HT1080 (cell line): ENCODE results near the gene CDKN2C. TPM values are rescaled to one million over a fixed set of nuclear protein-coding genes. Genes with fewer than 3 reads are reported as not detected.
A peak's percentile ranks its signal among the peaks of the same experiment; 100 is the strongest.
"Not testable (repeated sequence)": the region's sequence is repeated elsewhere in the genome, so short reads cannot be mapped to it uniquely, and the experiment has no call there.

ENCODE experiments used
- DNase-seq: peaks from one replicate; pipeline ENCODE4 v3.0.0-alpha.2; 2015; ENCODE audit warnings: low read depth
- total RNA-seq: library from RNA; depleted of rRNA; stranded (reverse); fragments of >200 nt; shearing (Covaris generic); gene quantifications from 2 replicates; pipeline ENCODE4 v1.2.3, GENCODE V29; 2014

The CDKN2C gene
- total RNA-seq, 1 experiment from 2014 or later = 50.4 TPM

GRCh38 chr1:50978144-50978851 lies 8.3 kb downstream of the CDKN2C start:
- DNase-seq = peak; percentile 73

DNA sequence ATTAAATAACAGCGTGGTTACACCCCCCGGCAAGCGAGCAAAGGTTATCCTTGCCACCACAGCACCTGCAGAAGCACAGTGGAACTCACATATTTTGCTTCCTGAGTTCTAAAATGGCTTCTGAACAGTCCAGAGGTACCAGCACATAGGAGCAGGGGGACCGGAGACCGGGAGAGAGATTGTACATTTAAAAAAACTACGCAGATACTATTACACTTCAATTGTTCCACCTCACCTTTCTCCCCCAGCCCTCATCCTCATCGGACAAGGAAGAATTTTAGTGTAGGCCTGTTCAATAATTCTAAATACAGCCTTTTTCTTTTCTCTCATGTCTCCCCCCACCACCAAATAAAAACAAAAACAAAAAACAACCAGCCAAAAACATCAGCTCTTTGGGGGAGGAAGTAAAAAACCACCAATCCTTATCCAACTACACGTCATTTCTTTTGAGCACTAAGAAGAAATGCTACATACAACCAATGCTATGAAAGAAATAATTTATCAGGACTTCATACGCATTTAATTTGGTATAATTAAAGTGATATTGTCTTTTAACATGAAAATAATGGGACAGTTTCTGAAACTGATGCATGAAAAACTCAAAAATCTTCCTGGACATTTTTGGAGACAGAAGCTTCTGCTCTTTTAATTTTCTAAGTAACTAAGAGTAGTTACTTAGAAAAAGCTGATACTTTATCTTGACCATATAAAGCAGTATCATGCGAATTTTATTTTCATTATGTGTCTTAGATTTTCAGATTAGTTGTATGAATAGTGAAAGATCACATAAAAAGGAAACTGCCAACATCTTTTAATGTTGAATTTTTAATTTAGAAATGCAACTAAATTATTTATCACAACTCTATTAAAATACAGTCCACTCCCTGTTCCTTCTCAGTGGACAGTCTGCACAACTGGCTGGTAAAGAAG lies 9.1 kb downstream of the CDKN2C start:
- peak; percentile 65 for DNase-seq

DNA sequence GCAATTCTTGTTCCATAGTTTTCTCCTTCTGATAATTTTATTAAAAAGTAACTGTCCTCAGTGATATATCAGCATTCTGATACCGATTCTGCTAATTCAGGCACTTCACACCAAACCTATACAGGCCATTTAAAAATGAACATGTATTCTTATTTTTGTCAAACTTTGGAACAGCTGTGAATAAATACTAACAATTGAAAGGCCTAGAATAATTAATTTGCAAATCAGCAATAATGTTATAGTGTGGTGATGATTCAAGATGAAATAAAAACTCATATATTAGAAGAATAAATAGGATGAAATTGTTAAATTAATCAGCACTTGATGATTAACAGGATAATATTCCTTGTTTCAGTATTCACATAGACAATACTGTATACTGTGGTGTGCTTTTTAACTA lies 9.9 kb downstream of the CDKN2C start:
- no peak for DNase-seq

DNA sequence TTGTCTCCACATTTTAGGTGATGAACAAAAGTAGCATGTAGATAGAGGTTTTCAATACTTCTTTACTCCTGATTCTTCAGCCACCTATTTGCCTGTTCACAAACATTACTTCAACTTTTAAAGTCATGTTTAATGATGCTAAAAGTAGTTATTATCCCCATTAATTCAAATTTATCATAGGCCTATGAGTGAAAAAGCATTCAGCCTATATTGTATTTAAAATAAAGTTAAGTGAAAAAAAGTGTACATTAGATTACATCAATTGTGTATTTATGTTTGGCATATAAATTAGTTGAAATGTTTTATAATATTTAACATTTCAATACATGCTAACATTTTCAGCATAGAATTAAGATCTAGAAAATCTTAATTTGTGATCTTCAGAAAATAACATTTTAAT lies 10.5 kb downstream of the CDKN2C start:
- DNase-seq = no peak

- DNase-seq = no peak
These were observed 11.7 kb downstream of the CDKN2C start for GRCh38 chr1:50981741-50982140.

DNA sequence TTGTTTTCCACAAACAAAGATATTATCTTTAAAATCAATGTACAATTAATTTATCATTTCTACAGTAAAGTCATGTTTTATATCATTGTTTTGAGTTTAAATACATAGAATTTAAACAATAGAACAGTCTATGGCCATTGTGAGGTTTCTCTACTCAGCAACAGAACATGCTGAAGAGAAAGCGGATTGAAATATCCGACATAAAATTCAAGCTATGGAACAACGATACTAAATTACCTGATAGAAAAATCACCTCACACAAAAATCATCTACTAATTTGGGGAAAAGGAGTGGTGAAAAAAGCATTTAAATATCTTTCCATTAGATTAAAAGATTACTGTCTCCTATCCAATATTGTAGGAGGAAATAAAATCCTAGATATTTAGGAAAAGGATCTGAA lies 12.6 kb downstream of the CDKN2C start:
- DNase-seq = no peak

DNA sequence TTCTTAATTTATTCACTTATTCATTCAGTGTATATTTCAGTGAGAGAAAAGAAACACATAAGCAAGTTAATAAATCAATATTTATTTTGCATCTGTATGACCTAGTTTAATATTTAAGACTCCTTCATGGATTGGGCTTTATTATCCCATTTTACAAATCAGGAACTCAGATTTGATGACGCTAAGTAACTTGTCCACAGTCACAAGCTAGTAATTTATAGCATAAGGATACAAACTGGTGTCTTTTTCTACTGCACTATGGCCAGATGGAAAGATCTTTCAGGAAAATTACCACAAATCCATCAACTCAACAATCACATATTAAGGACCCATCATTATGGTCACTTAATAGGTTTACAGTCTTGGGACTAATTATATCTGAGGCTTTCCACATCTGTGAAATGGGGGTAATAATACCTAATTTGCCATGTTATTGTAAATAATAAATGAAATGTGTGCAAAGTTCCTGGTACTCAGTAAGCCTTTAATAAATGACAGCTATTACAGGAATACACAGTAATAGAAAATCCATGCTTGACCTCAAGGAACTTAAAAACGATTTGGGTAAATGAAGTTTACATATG lies 13.3 kb downstream of the CDKN2C start:
- no peak for DNase-seq

- no peak for DNase-seq
These were observed 15.0 kb downstream of the CDKN2C start for GRCh38 chr1:50985094-50985493.

- DNase-seq = no peak
These were observed 16.6 kb downstream of the CDKN2C start for GRCh38 chr1:50986653-50987052.

- no peak for DNase-seq
These were observed 19.6 kb downstream of the CDKN2C start for GRCh38 chr1:50989694-50990093.

DNA sequence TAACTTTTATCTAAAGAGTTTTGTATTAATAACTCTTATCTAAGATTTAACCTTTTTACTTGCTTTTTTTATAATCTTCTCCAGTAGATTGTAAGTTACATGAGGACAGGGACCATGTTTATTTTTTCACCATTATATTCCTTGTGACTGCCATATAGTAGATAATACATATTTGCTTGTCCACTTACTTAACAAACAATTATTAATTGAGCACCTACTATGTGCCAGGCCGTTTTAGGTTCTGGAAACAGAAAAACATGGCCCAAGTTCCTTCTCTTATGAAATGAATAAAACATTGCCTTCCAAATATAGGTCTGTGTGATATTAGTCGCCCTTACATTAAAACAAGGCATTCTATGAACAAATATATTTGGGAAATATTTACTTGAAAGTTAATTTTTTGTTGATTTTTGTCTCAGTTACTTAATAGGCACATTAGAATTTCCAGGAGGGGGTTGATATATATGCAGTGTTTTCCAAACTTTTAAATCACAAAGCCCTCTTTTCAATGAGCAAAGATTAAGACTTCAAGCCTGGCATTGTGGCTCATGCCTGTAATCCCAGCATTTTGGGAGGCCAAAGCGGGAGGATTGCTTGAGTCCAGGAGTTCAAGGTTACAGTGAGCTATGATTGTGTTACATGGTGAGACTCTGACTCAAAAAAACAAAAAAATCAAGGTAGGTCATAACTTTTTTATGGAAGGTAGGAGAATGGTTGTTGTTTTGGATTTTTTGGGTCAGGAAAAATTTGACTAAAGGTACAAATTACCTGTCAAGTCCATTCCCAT lies 22.7 kb downstream of the CDKN2C start:
- DNase-seq = no peak

DNA sequence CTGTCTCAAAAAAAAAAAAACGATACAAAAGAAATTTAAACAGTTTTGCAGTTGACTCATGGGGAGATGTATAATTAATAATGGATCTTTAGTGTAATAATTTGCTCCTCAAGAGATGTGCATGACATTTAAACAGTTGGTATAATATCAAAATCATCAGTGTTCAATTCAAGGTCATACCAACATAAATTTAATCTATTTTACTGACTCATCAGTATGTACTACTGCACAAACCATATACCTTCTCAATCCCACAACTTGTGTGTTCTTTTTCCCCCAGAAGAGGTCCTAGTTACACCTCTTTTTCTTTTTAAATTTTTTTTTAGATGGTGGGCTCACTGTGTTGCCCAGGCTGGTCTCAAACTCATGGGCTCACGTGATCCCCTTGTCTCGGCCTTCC lies 23.6 kb downstream of the CDKN2C start:
- DNase-seq = no peak

GRCh38 chr1:50994997-50995396 lies 25.0 kb downstream of the CDKN2C start:
- no peak for DNase-seq

DNA sequence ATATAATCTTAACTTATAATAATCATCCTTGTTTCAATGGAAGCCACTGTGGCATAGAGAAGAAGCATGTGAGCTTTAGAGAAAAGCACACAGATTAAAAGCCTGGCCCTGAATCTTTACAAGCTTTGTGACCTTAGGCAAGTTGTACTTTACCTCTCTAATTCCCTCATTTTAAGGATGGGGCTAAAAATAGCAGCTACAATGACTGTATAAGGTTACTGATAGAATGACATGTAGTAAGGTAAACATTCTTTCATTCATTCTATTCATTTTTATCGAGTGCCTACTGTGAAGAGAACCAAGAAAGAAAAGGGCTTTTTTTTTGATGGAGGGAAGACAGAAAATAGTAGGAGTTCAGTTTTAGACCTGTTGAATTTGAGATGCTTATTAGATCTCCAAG lies 25.6 kb downstream of the CDKN2C start:
- DNase-seq = no peak

GRCh38 chr1:50996083-50996482 lies 26.0 kb downstream of the CDKN2C start:
- DNase-seq = no peak

- DNase-seq = not testable (repeated sequence)
These were observed 29.3 kb downstream of the CDKN2C start for GRCh38 chr1:50999375-50999774.

GRCh38 chr1:51000160-51000559 lies 30.1 kb downstream of the CDKN2C start:
- no peak for DNase-seq

- DNase-seq = no peak
These were observed 30.6 kb downstream of the CDKN2C start for GRCh38 chr1:51000651-51001050.

DNA sequence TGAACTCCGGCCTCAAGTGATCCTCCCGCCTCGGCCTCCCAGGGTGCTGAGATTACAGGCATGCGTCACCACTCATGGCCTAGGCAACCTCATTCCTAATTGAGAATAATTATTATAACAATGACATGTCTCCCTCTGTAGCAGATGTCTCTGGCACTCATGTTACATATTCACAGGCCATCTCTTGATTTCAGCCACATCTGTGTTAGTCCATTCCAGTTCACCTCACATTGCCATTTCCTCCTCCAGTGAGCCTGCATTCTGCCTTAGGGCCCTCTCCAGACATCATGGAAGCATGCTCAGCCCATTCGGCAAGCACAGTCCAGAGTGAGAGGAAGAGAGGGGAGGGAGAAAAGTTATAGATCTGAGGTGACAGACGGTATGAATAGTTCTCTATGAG lies 32.5 kb downstream of the CDKN2C start:
- no peak for DNase-seq

- DNase-seq = not testable (repeated sequence)
These were observed 35.5 kb downstream of the CDKN2C start for GRCh38 chr1:51005549-51005948.

DNA sequence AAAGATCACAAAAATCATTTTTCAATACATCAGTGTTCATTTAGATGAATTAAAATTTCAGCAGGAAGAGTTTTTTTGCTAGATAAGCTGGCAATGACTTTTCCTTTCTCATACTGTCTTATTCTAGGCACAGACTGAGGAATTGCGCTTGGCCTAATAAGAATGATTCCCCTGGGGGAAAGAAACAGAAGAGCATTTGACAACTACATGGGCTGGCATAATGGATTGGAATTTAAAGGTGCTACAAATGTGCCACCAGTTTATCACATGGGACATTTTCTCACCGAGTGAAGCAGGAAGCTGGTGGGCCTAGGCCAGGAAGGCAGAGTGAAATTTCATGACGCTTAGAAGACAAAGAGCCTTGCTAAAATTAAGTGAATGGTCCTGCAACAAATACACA lies 39.3 kb downstream of the CDKN2C start:
- no peak for DNase-seq
